ENCODE data around the gene PDK2. TPM values are rescaled to one million over a fixed set of nuclear protein-coding genes. Genes with fewer than 3 reads are reported as not detected.

Gene PDK2
- total RNA-seq, 2 donors from 2014 or later: 26.6 to 34.6 TPM

- no peak overlapping the region for H3K27ac Mint-ChIP-seq
- H3K36me3 Mint-ChIP-seq (ENCODE audit: insufficient read depth in 2 of 2): no peaks in the 10 kb centered on the region
- H3K9me3 Mint-ChIP-seq: no peaks in the 10 kb centered on the region
- ATAC-seq (replicated peaks in 1 of 2): no peak
- peaks cover 38% of the 10 kb centered on the region for H3K4me1 Mint-ChIP-seq (ENCODE audit: low read depth)
- no peak for DNase-seq
- no peaks in the 10 kb centered on the region for H3K27me3 Mint-ChIP-seq (ENCODE audit: low read depth)
- H3K4me3 Mint-ChIP-seq: peak overlapping the region; percentile 14 to 34
These were observed 59.5 kb downstream of the PDK2 start for GRCh38 chr17:50154604-50155003.

GRCh38 chr17:50155115-50155819, 60.1 kb downstream of the PDK2 start:
- Mint-ChIP-seq H3K27me3 (ENCODE audit: low read depth) (no peaks in the 10 kb centered on the region), H3K27ac (no peak overlapping the region), H3K9me3 (no peaks in the 10 kb centered on the region), H3K4me1 (ENCODE audit: low read depth) (peaks cover 38% of the 10 kb centered on the region), H3K4me3 (peak overlapping the region; percentile 14 to 34), H3K36me3 (ENCODE audit: insufficient read depth in 2 of 2) (no peaks in the 10 kb centered on the region)
- no peak for ATAC-seq (replicated peaks in 1 of 2)
- DNase-seq: no peak

GRCh38 chr17:50157891-50158290, 62.7 kb downstream of the PDK2 start:
- DNase-seq (no peak), ATAC-seq (replicated peaks in 1 of 2) (no peak)
- H3K36me3 Mint-ChIP-seq (ENCODE audit: insufficient read depth in 2 of 2): peaks cover 0 to 2% of the 10 kb centered on the region in 2 donors
- no peaks in the 10 kb centered on the region for H3K27me3 Mint-ChIP-seq (ENCODE audit: low read depth)
- no peak overlapping the region for H3K4me3 Mint-ChIP-seq
- H3K27ac Mint-ChIP-seq: no peak overlapping the region
- no peaks in the 10 kb centered on the region for H3K9me3 Mint-ChIP-seq
- H3K4me1 Mint-ChIP-seq (ENCODE audit: low read depth): peaks cover 56% of the 10 kb centered on the region

- Mint-ChIP-seq H3K9me3 (no peaks in the 10 kb centered on the region), H3K36me3 (ENCODE audit: insufficient read depth in 2 of 2) (peaks cover 0 to 2% of the 10 kb centered on the region in 2 donors), H3K27ac (peak overlapping the region; percentile 91), H3K27me3 (ENCODE audit: low read depth) (no peaks in the 10 kb centered on the region), H3K4me3 (peak overlapping the region; percentile 81 to 83), H3K4me1 (ENCODE audit: low read depth) (peaks cover 49% of the 10 kb centered on the region)
- ATAC-seq (replicated peaks in 1 of 2) (peak; percentile 95), DNase-seq (peak; percentile 95 to 98)
These were observed 66.1 kb downstream of the PDK2 start for GRCh38 chr17:50161023-50161910.

Other genes starting within 250 kb of the PDK2 start
- gene TAC4, start 247.3 kb upstream of the PDK2 start, total RNA-seq: not detected
- 1 to 10 TPM; 1.9 to 3.0 TPM for gene DLX4, start 126.2 kb upstream of the PDK2 start, total RNA-seq
- gene DLX3, start 100.1 kb upstream of the PDK2 start, total RNA-seq: under 1 TPM in 1 of 2 donors, not detected in 1; 0.12 TPM
- 10 to 100 TPM; 16.6 to 16.9 TPM for gene ITGA3, start 39.2 kb upstream of the PDK2 start, total RNA-seq
- 1 to 10 TPM; 3.3 to 6.9 TPM for gene SAMD14, start 34.8 kb downstream of the PDK2 start, total RNA-seq
- gene PPP1R9B, start 55.3 kb downstream of the PDK2 start, total RNA-seq: 100 to 1,000 TPM; 111 to 128 TPM
- 1 to 10 TPM; 1.7 to 2.3 TPM for gene SGCA, start 70.7 kb downstream of the PDK2 start, total RNA-seq
- gene COL1A1, start 106.3 kb downstream of the PDK2 start, total RNA-seq: 10 to 100 TPM in 1 of 2 donors, 1 to 10 TPM in 1; 9.8 to 10.3 TPM
- under 1 TPM in 1 of 2 donors, not detected in 1; 0.51 TPM for gene TMEM92, start 179.1 kb downstream of the PDK2 start, total RNA-seq